Vagina (tissue), 2 donors: ENCODE data around the gene KDM4B.

Source experiments
- CTCF ChIP-seq, 3 experiments: fragments of 450-650 bp in 2 of 3; fragments of 200-600 bp in 1 of 3; sonication (generic) in 1 of 3; IDR thresholded peaks; one replicate each; pipeline ENCODE4 v1.5.1; 2017 to 2019; ENCODE audit warnings: antibody characterized with exemption in 3 of 3, mild to moderate bottlenecking in 2 of 3, moderate library complexity in 2 of 3
- POLR2AphosphoS5 ChIP-seq, 2 donors: sonication (generic); formaldehyde crosslinking; IDR thresholded peaks; one replicate each; pipeline ENCODE4 v1.9.0; 2017; ENCODE audit warnings: antibody characterized with exemption in 2 of 2, mild to moderate bottlenecking in 2 of 2, low read depth in 1 of 2; ENCODE audit not compliant: insufficient read depth in 1 of 2

- no peak for TF ChIP-seq CTCF (IDR thresholded peaks at IDR 0.05)
- no peak for TF ChIP-seq POLR2AphosphoS5 (IDR thresholded peaks at IDR 0.05; ENCODE audit: insufficient read depth in 1 of 2, low read depth in 1 of 2)
Observed at GRCh38 chr19:5154799-5155426, 186.0 kb downstream of the KDM4B start.
